Stimulated activated CD4-positive, alpha-beta T cell treated with anti-CD3 and anti-CD28 coated beads, Interleukin-1b, Interleukin-23, amount 100 ng/mL, for 1 hour (primary cell): ENCODE data around the gene TBC1D3H.
"Not testable (repeated sequence)": the region's sequence is repeated elsewhere in the genome, so short reads cannot be mapped to it uniquely, and the experiment has no call there.

ENCODE experiments used
- DNase-seq, 2 donors: peaks; one replicate each; pipeline ENCODE4 v3.0.0-alpha.2; 2020; ENCODE audit warnings: low read depth in 2 of 2

TBC1D3H gene

DNA sequence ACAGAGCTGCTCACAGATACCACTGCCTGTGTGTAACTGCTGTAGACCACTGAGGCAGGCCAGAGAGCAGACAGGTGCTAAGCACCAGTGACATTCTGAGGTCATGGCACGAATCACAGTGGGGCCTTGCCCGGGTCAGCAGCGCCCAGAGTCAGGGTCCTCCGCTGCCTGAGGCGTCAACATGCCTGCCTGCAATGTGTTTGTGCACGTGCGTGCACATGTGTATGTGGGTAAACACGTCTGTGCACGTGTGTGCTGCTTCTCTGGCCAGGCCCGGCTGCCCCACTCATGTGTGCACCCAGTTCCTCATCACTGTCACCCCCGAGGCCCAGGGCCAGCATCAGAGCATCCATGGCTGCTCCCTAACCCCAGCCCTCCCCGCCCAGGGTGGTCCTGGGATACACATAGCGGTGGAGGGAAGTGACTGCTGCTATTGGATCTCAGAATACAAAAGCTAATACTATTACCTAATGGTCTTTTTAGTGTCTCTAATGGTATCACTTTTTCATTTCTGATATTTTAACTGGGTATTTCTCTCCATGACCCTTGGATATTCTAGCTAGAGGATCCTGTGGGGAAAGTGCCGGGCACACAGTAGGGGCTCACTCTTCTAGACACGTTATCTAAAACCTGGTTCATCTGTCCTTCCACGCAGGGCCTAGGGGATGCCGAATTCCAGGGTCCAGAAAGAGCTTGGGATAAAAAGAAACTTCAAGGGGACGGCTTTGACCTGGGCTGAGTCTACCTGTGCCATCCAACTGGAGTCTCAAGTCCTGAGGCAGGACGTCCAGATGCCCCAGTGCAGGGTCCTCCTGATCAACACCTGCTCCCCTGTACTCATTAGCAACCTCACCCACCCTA, at the start of gene TBC1D3H:
TSS of gene TBC1D3H (minus strand) at position 51 of the 861 bp plus-strand sequence. CDS start 1,540 bp downstream, outside the sequence.
- not testable (repeated sequence) for DNase-seq

DNA sequence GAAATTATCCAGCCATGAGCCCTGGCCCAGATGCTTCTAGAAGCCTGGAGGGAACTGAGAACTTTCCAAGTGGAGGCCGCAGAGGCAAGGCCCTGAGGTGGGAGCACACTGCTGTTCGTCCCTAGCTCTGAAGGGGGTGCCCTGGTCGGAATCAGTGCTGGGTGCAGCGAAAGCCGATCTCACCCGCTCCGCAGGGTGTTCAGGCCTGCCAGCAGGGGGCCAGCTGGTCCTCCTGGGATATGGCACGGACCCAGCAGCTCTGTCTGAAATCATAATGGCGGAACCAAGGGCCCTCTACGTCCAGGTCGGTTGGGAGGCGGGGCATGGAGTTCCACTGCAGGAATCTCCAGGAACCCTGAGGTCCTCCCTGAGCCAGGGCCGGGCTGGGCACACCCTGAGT, 40.7 kb upstream of the TBC1D3H start:
- not testable (repeated sequence) for DNase-seq

DNA sequence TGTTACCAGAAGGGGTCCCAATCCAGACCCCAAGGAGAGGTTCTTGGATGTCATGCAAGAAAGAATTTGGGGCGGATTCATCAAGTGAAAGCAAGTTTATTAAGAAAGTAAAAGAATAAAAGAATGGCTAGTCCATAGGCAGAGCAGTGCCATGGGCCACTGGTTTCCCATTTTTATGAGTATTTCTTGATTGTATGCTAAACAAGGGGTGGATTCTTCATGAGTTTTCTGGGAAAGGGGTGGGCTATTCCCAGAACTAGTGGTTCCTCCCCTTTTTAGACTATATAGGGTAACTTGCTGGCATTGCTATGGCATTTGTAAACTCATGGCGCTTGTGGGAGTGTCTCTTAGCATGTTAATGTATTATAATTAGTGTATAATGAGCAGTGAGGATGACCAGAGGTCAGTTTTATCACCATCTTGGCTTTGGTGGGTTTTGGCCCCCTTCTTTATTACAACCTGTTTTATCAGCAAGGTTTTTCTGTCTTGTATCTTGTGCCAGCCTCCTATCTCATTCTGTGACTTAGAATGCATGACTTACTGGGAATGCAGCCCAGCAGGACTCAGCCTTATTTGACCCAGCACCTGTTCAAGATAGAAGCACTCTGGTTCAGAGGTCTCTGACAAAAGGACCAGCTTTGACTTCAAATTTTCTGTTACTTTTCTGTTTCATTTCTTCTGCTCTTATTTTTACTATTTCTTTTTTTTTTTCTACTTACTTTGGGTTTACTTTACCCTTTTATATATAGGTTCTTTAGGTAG, 27.1 kb upstream of the TBC1D3H start:
- not testable (repeated sequence) for DNase-seq

DNA sequence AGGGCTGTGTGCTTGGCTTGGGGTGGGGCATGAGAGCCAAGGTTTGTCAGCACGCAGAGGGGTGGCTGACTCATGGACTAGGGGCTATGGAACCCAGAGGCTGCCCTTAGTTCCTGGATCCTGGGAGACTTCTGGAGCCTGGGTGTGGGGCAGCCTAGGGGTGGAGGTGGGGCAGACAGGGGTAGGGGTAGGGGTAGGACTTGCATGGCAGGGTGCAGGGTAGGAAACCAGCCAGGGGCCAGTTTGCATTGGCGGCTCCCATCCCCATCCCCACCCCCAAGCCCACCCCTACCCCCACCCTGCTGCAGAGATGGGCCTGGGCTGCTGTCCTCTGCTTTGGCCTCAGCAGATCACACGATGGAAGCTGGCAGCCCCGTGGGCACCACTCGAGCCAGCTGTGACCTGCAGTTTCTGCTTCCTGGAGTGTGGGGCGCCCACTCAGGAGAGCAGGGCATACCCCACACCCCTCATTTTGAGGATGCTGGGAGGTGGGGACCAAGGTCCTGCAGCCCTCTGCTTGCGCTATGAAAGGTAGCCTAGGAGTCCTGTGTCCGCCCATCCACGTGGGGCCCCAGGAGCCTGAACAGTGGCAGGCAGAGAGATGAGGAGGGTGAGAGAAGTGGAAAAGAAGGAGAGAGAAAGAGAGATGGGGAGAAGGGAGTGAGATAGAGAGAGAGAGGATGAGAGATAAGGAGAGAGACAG, 2.9 kb upstream of the TBC1D3H start:
- not testable (repeated sequence) for DNase-seq

DNA sequence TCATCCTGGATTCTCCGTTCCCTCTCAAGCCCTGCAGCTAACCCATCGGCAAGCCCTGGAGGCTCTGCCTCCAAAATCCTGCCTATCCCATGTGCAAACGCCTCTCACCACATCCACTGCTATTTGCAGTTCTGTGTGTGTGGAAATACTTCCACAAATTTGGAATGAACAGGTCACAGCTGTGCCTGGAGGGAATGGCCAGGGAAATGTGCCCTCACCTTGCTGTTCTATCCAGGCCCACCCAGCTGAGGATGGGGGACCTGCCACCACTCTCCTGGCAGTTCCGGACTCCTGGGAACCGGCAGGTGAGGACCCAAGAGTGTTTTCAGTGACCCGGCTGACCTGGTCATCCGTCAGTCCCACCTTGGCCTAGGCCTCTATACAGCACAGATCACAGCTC, 12.3 kb downstream of the TBC1D3H start:
- DNase-seq, result not testable (repeated sequence)

DNA sequence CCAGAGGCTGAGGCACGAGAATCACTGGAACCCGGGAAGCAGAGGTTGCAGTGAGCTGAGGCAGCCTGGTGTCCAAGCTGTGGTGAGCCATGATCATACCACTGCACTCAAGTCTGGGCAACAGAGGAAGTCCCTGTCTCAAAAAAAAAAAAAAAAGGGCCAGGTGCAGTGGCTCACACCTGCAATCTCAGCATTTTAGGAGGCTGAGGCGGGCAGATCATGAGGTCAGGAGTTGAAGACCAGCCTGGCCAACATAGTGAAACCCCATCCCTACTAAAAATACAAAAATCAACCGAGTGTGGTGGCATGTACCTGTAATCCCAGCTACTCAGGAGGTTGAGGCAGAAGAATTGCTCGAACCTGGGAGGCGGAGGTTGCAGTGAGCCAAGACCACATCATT, 25.7 kb downstream of the TBC1D3H start:
- not testable (repeated sequence) for DNase-seq
